Measurements from ENCODE around the gene TUBA1C. TPM values are rescaled to one million over a fixed set of nuclear protein-coding genes. Genes with fewer than 3 reads are reported as not detected.

The TUBA1C gene
- total and polyA plus RNA-seq, 2 of the 4 experiments (the other 2 are of a cell fraction): 1,420 to 2,555 TPM

GRCh38 chr12:49264873-49265792 lies at the start of gene TUBA1C (continued):
- TF ChIP-seq CEBPB (IDR thresholded peaks at IDR 0.05; ENCODE audit: low read depth, low read length) (no peak), CTCF (conservative IDR thresholded peaks at IDR 0.05; ENCODE audit: low read depth, low read length) (0 out of 2 replicates have a peak, but pooled peaks have one; percentile 6)

All from IMR-90 (cell line).